Fibroblast of pulmonary artery (primary cell): ENCODE results near the gene FBXO44.

Source experiments
- DNase-seq: peaks from one replicate; pipeline ENCODE4 v3.0.0-alpha.2; 2010; ENCODE audit warnings: low read depth
- H3K4me3 ChIP-seq: replicated peaks from 2 replicates; pipeline ENCODE4 v1.5.1; 2011; ENCODE audit warnings: low read depth, mild to moderate bottlenecking, control low read depth, low read length, moderate library complexity
- TF ChIP-seq, protein P1 (sequence below): IDR thresholded peaks from 2 replicates; pipeline ENCODE4 v1.5.1; 2011; ENCODE audit warnings: mild to moderate bottlenecking, control low read depth, low read length, inconsistent platforms; ENCODE audit errors: missing control alignments

The FBXO44 gene

DNA sequence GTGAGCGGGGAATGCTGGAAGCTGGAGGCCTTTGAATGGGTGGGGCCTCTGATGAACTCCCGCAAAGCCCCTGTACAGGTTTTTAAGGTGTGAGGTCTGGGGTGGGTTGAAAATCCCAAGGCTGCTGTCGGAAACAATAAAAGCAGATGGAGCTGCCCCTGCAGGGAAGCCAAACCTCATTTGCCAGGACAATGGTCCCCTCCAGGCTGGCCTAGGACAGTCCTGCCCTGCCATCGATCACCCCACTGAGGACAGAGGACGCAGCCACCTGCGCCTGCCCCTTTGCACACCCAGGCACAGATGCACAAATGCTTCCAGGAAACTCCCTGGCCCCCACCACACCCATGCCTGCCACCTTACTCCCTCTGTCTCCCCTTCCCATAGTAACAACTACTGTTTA lies 41.2 kb downstream of the FBXO44 start:
- TF ChIP-seq, protein P1, sequence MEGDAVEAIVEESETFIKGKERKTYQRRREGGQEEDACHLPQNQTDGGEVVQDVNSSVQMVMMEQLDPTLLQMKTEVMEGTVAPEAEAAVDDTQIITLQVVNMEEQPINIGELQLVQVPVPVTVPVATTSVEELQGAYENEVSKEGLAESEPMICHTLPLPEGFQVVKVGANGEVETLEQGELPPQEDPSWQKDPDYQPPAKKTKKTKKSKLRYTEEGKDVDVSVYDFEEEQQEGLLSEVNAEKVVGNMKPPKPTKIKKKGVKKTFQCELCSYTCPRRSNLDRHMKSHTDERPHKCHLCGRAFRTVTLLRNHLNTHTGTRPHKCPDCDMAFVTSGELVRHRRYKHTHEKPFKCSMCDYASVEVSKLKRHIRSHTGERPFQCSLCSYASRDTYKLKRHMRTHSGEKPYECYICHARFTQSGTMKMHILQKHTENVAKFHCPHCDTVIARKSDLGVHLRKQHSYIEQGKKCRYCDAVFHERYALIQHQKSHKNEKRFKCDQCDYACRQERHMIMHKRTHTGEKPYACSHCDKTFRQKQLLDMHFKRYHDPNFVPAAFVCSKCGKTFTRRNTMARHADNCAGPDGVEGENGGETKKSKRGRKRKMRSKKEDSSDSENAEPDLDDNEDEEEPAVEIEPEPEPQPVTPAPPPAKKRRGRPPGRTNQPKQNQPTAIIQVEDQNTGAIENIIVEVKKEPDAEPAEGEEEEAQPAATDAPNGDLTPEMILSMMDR = no peak
- DNase-seq = no peak
- no peak overlapping the region for H3K4me3 ChIP-seq

DNA sequence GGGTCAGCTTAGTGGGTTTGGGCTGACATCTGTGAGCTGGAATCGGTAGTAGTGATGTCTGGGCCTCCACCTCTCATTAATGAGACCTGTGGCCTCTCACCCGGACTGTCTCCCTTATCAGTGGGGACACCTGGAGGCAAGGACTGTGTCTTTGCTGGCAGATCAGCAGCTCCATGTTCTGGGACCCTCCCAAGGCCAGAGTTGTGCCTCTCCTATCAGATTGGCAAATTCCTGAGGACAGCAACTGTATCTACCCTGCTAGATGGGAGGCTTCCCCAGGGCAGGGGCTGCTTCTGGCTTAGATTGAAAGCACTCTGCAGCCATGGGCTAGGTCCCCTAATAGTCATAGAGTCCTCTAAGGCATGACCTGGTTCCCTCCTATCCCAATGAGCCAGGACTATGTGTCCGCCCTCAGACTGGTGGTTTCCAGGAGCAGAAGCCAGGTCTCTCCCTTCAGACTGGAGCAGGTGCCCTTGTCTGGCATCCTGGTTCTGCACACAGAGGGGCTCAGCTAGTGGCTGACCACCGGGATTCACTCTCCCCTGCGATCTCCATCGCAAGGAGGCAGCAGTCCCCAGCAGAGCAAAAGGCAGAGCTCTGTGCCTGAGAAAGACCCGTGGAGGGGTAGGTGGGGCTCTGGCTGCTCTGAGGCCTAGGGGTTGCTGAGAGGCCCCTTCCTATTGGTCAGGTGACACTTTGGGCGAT lies 42.7 kb downstream of the FBXO44 start:
- no peak for DNase-seq
- TF ChIP-seq, protein P1 = no peak
- H3K4me3 ChIP-seq = no peak overlapping the region

DNA sequence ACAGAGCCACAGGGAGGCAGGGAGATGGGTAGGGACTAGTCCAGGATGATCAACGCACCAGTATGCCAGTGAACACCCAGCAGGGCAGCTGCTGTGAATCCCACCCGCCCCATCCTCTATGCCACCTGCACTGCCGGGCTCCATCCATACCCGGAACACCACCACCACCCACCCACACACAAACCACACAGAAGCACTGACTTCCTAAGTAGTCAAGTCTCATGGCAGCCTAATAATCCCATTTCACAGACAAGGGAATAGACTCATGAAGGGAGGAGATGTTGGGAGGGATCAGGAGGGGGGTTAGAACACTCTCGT lies 43.2 kb downstream of the FBXO44 start:
- TF ChIP-seq, protein P1 = no peak
- no peak for DNase-seq
- no peak overlapping the region for H3K4me3 ChIP-seq

DNA sequence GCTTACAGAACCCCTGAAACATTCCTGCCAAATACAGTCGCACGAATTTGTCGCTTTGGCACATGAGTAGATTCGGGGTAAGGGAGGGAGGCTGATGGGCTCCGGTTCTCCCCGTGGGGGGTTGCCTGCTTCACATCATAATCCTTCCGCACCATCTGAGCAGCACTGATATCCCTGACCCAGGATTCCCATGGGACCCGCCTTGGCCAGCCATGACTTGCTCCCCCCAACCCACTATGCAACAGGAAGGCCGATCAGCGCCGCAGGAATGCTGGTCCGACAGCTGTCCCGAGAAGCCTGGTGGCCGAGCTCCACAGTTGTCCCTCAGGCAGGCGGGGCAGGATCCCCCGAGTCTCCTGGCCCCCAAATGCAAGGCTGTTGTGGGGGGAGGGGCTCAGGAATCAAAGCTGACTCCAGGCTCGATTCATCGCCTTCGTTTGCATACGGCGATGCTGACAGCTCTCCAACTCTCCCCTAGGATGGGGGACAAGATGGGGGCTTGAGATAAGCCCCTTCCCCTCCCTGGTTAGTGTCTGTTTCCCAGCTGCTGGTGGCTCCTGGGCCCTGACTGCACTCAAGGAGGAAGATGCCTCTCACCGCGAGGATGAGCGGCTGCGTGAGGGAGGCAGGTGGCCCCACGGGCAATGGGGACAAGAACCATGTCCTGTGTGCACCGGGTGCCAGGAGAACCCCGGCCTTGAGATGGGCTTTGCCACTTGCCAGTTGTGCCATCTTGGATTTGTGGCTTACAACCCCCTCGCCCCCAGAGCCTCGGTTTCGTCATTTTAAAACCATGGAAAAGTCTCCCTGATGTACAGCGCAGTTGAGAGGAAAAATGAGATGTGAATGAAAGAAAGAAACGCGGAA lies 46.2 kb downstream of the FBXO44 start:
- H3K4me3 ChIP-seq = no peak overlapping the region
- TF ChIP-seq, protein P1 = no peak
- DNase-seq = no peak

DNA sequence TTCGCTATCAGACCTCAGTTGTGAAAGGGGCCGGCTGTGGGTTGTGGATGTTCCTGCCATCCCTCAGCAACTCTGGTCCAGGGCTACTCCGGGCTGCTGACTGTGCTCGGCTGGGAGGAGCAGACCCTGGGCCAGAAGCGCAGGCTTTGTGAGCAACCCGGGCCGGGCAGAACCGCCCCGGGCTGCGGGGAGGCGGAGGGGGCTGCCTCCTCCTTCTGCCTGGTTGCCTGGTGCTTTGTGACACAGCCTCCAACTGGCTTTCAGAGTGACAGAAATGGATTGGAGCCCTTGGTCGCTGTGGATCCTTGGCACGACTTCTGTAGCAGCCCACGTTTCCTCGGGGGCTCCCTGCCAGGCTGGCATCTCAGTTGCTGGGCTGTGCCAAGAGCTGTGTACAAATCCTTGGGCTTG lies 46.9 kb downstream of the FBXO44 start:
- TF ChIP-seq, protein P1 = no peak
- H3K4me3 ChIP-seq = no peak overlapping the region
- no peak for DNase-seq

DNA sequence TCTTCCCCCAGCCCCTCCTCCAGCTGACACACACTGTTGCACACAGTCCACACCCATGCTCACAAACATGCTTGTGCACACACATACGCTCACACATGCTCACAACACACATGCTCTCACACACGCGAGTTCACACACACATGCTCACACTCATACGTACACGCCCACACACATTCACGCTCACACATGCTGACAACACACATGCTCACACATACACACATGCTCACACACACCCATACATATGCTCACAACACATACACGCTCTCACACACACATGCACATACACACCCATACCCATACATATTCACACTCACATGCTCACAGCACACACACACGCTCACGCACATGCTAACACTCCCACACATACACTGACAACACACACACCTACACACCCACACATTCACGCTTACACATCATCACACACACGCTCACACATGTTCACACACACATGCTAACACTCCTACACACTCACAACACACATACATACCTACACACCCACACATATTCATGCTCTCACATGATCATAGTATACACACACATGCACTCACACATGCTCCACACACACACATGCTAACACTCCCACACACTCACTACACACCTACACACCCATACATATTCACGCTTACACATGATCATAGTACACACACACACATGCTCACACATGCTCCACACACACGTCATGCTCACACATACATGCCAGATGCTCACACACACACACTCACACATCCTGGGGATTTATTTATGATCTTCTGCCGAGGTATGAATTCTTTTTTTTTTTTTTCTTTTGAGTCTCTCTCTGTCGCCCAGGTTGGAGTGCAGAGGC lies 47.5 kb downstream of the FBXO44 start:
- no peak overlapping the region for H3K4me3 ChIP-seq
- DNase-seq = no peak
- TF ChIP-seq, protein P1 = no peak
